ENCODE measurements around the gene TOM1L1.

The TOM1L1 gene

GRCh38 chr17:54992797-54993639, 92.4 kb downstream of the TOM1L1 start:
- H3K36me3 ChIP-seq (ENCODE audit: control insufficient read depth, insufficient read depth, low read length, severe bottlenecking): peaks cover 10% of the 10 kb centered on the region
- peak; percentile 81 for DNase-seq (ENCODE audit: low read depth)
- no peaks in the 10 kb centered on the region for H3K27me3 ChIP-seq (replicated peaks; ENCODE audit: control insufficient read depth, insufficient read depth, low read length)

GRCh38 chr17:54996441-54996840, 95.8 kb downstream of the TOM1L1 start:
- no peaks in the 10 kb centered on the region for H3K27me3 ChIP-seq (replicated peaks; ENCODE audit: control insufficient read depth, insufficient read depth, low read length)
- H3K4me3 ChIP-seq (ENCODE audit: low read length): no peak overlapping the region
- H3K4me1 ChIP-seq (ENCODE audit: control insufficient read depth, insufficient read depth, low read length): no peaks in the 10 kb centered on the region
- H3K36me3 ChIP-seq (ENCODE audit: control insufficient read depth, insufficient read depth, low read length, severe bottlenecking): peaks cover 23% of the 10 kb centered on the region
- DNase-seq (ENCODE audit: low read depth): no peak
- no peaks in the 10 kb centered on the region for H3K9me3 ChIP-seq (ENCODE audit: control insufficient read depth, low read length)
- no peak overlapping the region for H3K9ac ChIP-seq (ENCODE audit: low read length)

More at GRCh38 chr17:54992797-54993639, 92.4 kb downstream of the TOM1L1 start:
- Histone ChIP-seq H3K4me1 (ENCODE audit: control insufficient read depth, insufficient read depth, low read length) (no peaks in the 10 kb centered on the region), H3K9me3 (ENCODE audit: control insufficient read depth, low read length) (no peaks in the 10 kb centered on the region), H3K4me3 (ENCODE audit: low read length) (no peak overlapping the region), H3K9ac (ENCODE audit: low read length) (no peak overlapping the region)

- no peak overlapping the region for H3K9ac ChIP-seq (ENCODE audit: low read length)
- H3K27me3 ChIP-seq (replicated peaks; ENCODE audit: control insufficient read depth, insufficient read depth, low read length): no peaks in the 10 kb centered on the region
- peaks cover 21% of the 10 kb centered on the region for H3K36me3 ChIP-seq (ENCODE audit: control insufficient read depth, insufficient read depth, low read length, severe bottlenecking)
- no peaks in the 10 kb centered on the region for H3K4me1 ChIP-seq (ENCODE audit: control insufficient read depth, insufficient read depth, low read length)
- H3K4me3 ChIP-seq (ENCODE audit: low read length): no peak overlapping the region
- no peak for DNase-seq (ENCODE audit: low read depth)
- no peaks in the 10 kb centered on the region for H3K9me3 ChIP-seq (ENCODE audit: control insufficient read depth, low read length)
Observed at GRCh38 chr17:55002458-55002857, 101.8 kb downstream of the TOM1L1 start.

GRCh38 chr17:55004484-55004883, 103.8 kb downstream of the TOM1L1 start:
- no peak overlapping the region for H3K9ac ChIP-seq (ENCODE audit: low read length)
- H3K4me1 ChIP-seq (ENCODE audit: control insufficient read depth, insufficient read depth, low read length): no peaks in the 10 kb centered on the region
- H3K36me3 ChIP-seq (ENCODE audit: control insufficient read depth, insufficient read depth, low read length, severe bottlenecking): peaks cover 24% of the 10 kb centered on the region

GRCh38 chr17:55005520-55005919, 104.9 kb downstream of the TOM1L1 start:
- no peak for DNase-seq (ENCODE audit: low read depth)
- H3K4me3 ChIP-seq (ENCODE audit: low read length): no peak overlapping the region
- no peak overlapping the region for H3K9ac ChIP-seq (ENCODE audit: low read length)
- no peaks in the 10 kb centered on the region for H3K27me3 ChIP-seq (replicated peaks; ENCODE audit: control insufficient read depth, insufficient read depth, low read length)
- peaks cover 14% of the 10 kb centered on the region for H3K36me3 ChIP-seq (ENCODE audit: control insufficient read depth, insufficient read depth, low read length, severe bottlenecking)
- H3K9me3 ChIP-seq (ENCODE audit: control insufficient read depth, low read length): no peaks in the 10 kb centered on the region
- no peaks in the 10 kb centered on the region for H3K4me1 ChIP-seq (ENCODE audit: control insufficient read depth, insufficient read depth, low read length)

More at GRCh38 chr17:55004484-55004883, 103.8 kb downstream of the TOM1L1 start:
- no peaks in the 10 kb centered on the region for H3K9me3 ChIP-seq (ENCODE audit: control insufficient read depth, low read length)
- no peak for DNase-seq (ENCODE audit: low read depth)
- no peak overlapping the region for H3K4me3 ChIP-seq (ENCODE audit: low read length)
- H3K27me3 ChIP-seq (replicated peaks; ENCODE audit: control insufficient read depth, insufficient read depth, low read length): no peaks in the 10 kb centered on the region
